Calu3 (cell line): ENCODE results near the gene TAOK1. TPM values are rescaled to one million over a fixed set of nuclear protein-coding genes. Genes with fewer than 3 reads are reported as not detected.

Source experiments
- BruUV-seq: library from RNA; stranded (reverse); fragments of 400-500 nt; replicated peaks from 2 replicates; lab custom pipeline; 2021; lab: Mats Ljungman, UMichigan
- CTCF ChIA-PET: fragments of 300-600 bp; sonication (Branson Sonifier 250); formaldehyde crosslinking; loops from one replicate; lab custom pipeline; 2022; ENCODE audit warnings: antibody characterized with exemption; lab: Charles Lee
- DNase-seq: peaks from one replicate; pipeline ENCODE4 v3.0.0; 2022
- H3K27ac Mint-ChIP-seq: one replicate; pipeline ENCODE4 v1.8.0; 2022; ENCODE audit warnings: mixed read lengths; ENCODE audit not compliant: unreplicated experiment
- H3K27me3 Mint-ChIP-seq: one replicate; pipeline ENCODE4 v1.8.0; 2022; ENCODE audit warnings: mixed read lengths; ENCODE audit not compliant: unreplicated experiment
- H3K36me3 Mint-ChIP-seq: one replicate; pipeline ENCODE4 v1.8.0; 2022; ENCODE audit warnings: mild to moderate bottlenecking, moderate library complexity, mixed read lengths; ENCODE audit not compliant: insufficient read depth, unreplicated experiment
- H3K4me1 Mint-ChIP-seq: one replicate; pipeline ENCODE4 v1.8.0; 2022; ENCODE audit warnings: mild to moderate bottlenecking, low read depth, mixed read lengths; ENCODE audit not compliant: unreplicated experiment
- H3K4me3 Mint-ChIP-seq: one replicate; pipeline ENCODE4 v1.8.0; 2022; ENCODE audit warnings: mild to moderate bottlenecking, low read depth, moderate library complexity, mixed read lengths; ENCODE audit not compliant: unreplicated experiment
- H3K9me3 Mint-ChIP-seq: one replicate; pipeline ENCODE4 v1.8.0; 2022; ENCODE audit warnings: low read depth, mixed read lengths; ENCODE audit not compliant: unreplicated experiment
- CTCF ChIP-seq: fragments of 200-600 bp; IDR thresholded peaks from one replicate; pipeline ENCODE4 v1.8.0; 2022; ENCODE audit warnings: antibody characterized with exemption; ENCODE audit not compliant: unreplicated experiment
- intact Hi-C: fragments of 100-400 bp; cut with micrococcal nuclease; formaldehyde crosslinking; loops from one replicate; pipeline ENCODE4 v1.10.0; 2022; ENCODE audit not compliant: unreplicated experiment
- total RNA-seq: library from RNA; stranded (reverse); gene quantifications from 2 replicates; pipeline ENCODE4 v1.2.3, GENCODE V29; 2022

Gene TAOK1
- total RNA-seq, 1 experiment from 2014 or later = 78.1 TPM

GRCh38 chr17:29363716-29364115 lies 26.4 kb upstream of the TAOK1 start:
- no peak for DNase-seq
- Mint-ChIP-seq H3K27ac (no peak overlapping the region), H3K36me3 (no peaks in the 10 kb centered on the region), H3K4me3 (no peak overlapping the region), H3K9me3 (no peaks in the 10 kb centered on the region), H3K27me3 (no peaks in the 10 kb centered on the region), H3K4me1 (no peaks in the 10 kb centered on the region)
- CTCF ChIA-PET = no interaction called here
- TF ChIP-seq CTCF = no peak
- BruUV-seq = no TSS peak
- intact Hi-C loops = no loop called here

DNA sequence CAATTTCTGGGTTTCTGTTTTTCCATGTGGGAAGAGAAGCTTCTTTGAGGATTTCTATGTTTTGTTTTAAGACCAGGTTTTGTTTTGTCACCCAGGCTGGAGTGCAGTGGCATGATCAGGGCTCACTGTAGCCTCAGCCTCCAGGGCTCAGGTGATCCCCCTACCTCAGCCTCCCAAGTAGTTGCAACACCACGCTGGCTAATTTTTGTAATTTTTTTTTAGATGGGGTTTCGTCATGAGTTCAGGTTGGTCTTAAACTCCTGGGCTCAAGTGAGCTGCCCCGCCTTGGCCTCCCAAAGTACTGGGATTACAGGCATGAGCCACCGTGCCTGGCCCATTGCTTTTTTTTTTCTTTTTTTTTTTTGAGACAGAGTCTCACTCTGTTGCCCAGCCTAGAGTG lies 25.5 kb upstream of the TAOK1 start:
- Mint-ChIP-seq H3K27me3 (no peaks in the 10 kb centered on the region), H3K27ac (no peak overlapping the region), H3K4me3 (no peak overlapping the region), H3K36me3 (no peaks in the 10 kb centered on the region), H3K9me3 (no peaks in the 10 kb centered on the region), H3K4me1 (no peaks in the 10 kb centered on the region)
- CTCF ChIA-PET = no interaction called here
- no peak for TF ChIP-seq CTCF
- DNase-seq = no peak
- BruUV-seq = no TSS peak
- intact Hi-C loops = no loop called here

GRCh38 chr17:29368161-29368560 lies 22.0 kb upstream of the TAOK1 start:
- no TSS peak for BruUV-seq
- Mint-ChIP-seq H3K36me3 (no peaks in the 10 kb centered on the region), H3K9me3 (no peaks in the 10 kb centered on the region), H3K27me3 (no peaks in the 10 kb centered on the region), H3K27ac (no peak overlapping the region), H3K4me1 (no peaks in the 10 kb centered on the region), H3K4me3 (no peak overlapping the region)
- TF ChIP-seq CTCF = no peak
- CTCF ChIA-PET = interaction anchor here (0.6 kb wide), 1 partner anchor 8 kb away, joined by 3 read pairs; no protein-coding TSS in a partner anchor
- DNase-seq = no peak
- intact Hi-C loops = no loop called here

- DNase-seq = no peak
- CTCF ChIA-PET = interaction anchor here (1.1 to 2.3 kb wide), 7 partner anchors 11 to 248 kb away, joined by 3 to 31 read pairs (median 4); partner anchors contain the start of gene NUFIP2
- Mint-ChIP-seq H3K27me3 (no peaks in the 10 kb centered on the region), H3K4me3 (no peak overlapping the region), H3K9me3 (no peaks in the 10 kb centered on the region), H3K4me1 (no peaks in the 10 kb centered on the region), H3K27ac (no peak overlapping the region), H3K36me3 (no peaks in the 10 kb centered on the region)
- no TSS peak for BruUV-seq
- TF ChIP-seq CTCF = no peak
- intact Hi-C loops = no loop called here
Observed at GRCh38 chr17:29368926-29369325, 21.2 kb upstream of the TAOK1 start.
